Neutrophil (primary cell): ENCODE results near the gene DRD5.
A peak's percentile ranks its signal among the peaks of the same experiment; 100 is the strongest.

ENCODE experiments used
- H3K27ac ChIP-seq: fragments of 200-600 bp; sonication (generic); 2 replicates; pipeline ENCODE4 v1.5.1; 2016; ENCODE audit warnings: mild to moderate bottlenecking, moderate library complexity
- H3K27me3 ChIP-seq: fragments of 200-600 bp; sonication (generic); 2 replicates; pipeline ENCODE4 v1.6.0; 2016; ENCODE audit warnings: mild to moderate bottlenecking
- H3K36me3 ChIP-seq: fragments of 200-600 bp; sonication (generic); 2 replicates; pipeline ENCODE4 v1.5.1; 2017
- H3K4me1 ChIP-seq, 2 experiments: fragments of 200-600 bp in 1 of 2; sonication (generic) in 1 of 2; 1 replicate in 1 of 2; 2 replicates in 1 of 2; pipeline versions ENCODE4 v1.5.1 to v1.6.1; 2013 to 2016; ENCODE audit warnings: low read depth in 1 of 2, low read length in 1 of 2, mild to moderate bottlenecking in 1 of 2, moderate library complexity in 1 of 2; ENCODE audit not compliant: control insufficient read depth in 1 of 2, insufficient read depth in 1 of 2
- H3K4me3 ChIP-seq, 2 experiments: fragments of 200-600 bp in 1 of 2; sonication (generic) in 1 of 2; 1 replicate in 1 of 2; 2 replicates in 1 of 2; pipeline ENCODE4 v1.5.1; 2013 to 2016; ENCODE audit warnings: low read depth in 1 of 2, low read length in 1 of 2, mild to moderate bottlenecking in 1 of 2, moderate library complexity in 1 of 2
- H3K9me3 ChIP-seq: fragments of 200-600 bp; sonication (generic); 2 replicates; pipeline ENCODE4 v1.5.1; 2016
- CTCF ChIP-seq: fragments of 200-600 bp; sonication (generic); IDR thresholded peaks from 2 replicates; pipeline ENCODE4 v1.5.1; 2016; ENCODE audit warnings: antibody characterized with exemption

The DRD5 gene

GRCh38 chr4:9808077-9808476, 26.6 kb downstream of the DRD5 start:
- H3K27ac ChIP-seq, result no peak overlapping the region
- no peaks in the 10 kb centered on the region for H3K36me3 ChIP-seq
- TF ChIP-seq CTCF, result no peak
- no peaks in the 10 kb centered on the region for H3K27me3 ChIP-seq
- H3K4me1 ChIP-seq, result peaks cover 14 to 17% of the 10 kb centered on the region in 2 experiments
- H3K4me3 ChIP-seq, result no peak overlapping the region
- no peaks in the 10 kb centered on the region for H3K9me3 ChIP-seq

- H3K4me1 ChIP-seq, result peaks cover 14 to 17% of the 10 kb centered on the region in 2 experiments
- TF ChIP-seq CTCF, result no peak
- H3K27me3 ChIP-seq, result no peaks in the 10 kb centered on the region
- no peak overlapping the region for H3K4me3 ChIP-seq
- no peaks in the 10 kb centered on the region for H3K36me3 ChIP-seq
- no peaks in the 10 kb centered on the region for H3K9me3 ChIP-seq
- peak overlapping the region; percentile 35 for H3K27ac ChIP-seq
Observed at GRCh38 chr4:9811806-9812205, 30.4 kb downstream of the DRD5 start.

DNA sequence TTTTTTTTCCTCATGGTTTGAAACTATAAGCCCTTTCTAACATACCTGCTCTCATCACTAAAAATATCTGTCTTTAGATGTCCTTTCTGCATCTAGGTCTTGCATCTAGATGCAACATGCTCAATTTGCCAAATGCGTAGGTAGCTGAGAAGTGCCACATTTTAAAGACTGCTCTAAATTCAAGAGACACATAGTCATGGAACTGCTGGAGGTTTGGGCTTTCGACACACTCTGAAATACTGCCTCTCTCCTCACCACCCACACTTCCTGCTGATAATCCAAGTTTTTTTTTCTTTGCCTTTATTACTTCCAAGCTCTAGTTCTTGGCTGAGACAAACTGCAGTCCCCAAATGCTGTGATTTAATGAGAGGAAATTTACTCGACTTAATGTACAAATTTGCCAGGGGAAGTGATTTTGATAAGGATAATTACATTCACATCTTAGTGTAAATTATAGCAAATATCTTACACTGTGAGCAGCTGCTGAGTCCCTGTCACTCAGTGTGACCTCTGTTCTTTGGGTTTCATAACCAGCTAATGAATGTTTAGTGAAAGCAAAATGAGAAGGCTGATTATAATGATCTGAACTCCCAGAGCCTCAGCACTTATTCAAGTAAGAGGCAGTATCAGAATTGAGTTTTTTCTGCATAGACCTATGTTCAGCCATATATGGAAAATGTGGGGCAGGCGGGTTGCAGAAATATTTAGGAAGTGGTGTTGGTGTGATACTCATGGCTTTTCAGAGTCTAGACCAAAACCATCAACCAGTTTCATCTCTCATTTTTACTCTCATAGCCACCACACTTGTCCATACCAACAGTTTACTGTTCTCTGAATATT, 31.3 kb downstream of the DRD5 start:
- Histone ChIP-seq H3K27ac (no peak overlapping the region), H3K4me3 (no peak overlapping the region), H3K27me3 (no peaks in the 10 kb centered on the region), H3K36me3 (no peaks in the 10 kb centered on the region), H3K9me3 (no peaks in the 10 kb centered on the region), H3K4me1 (peaks cover 14 to 17% of the 10 kb centered on the region in 2 experiments)
- no peak for TF ChIP-seq CTCF

GRCh38 chr4:9816285-9816684, 34.9 kb downstream of the DRD5 start:
- H3K27ac ChIP-seq, result no peak overlapping the region
- H3K9me3 ChIP-seq, result no peaks in the 10 kb centered on the region
- H3K27me3 ChIP-seq, result no peaks in the 10 kb centered on the region
- peaks cover 17 to 20% of the 10 kb centered on the region in 2 experiments for H3K4me1 ChIP-seq
- no peak for TF ChIP-seq CTCF
- no peaks in the 10 kb centered on the region for H3K36me3 ChIP-seq
- no peak overlapping the region for H3K4me3 ChIP-seq

DNA sequence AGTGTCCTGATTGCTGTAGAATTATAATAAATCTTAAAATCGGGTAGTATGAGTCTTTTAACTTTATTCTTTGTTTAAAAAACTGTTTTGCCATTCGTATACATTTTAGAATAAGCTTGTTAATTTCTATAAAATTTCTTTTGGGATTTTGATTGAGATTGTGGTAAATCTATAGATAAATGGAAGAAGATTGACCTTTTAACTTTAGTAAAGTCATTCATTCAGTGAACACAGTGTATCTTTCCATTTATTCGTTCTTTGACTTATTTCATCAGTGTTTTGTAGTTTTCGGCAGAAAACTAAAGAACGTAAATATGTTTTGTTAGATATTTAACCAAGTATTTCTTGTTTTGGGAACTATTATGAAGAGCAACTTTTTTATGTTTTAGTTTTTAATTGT, 38.9 kb downstream of the DRD5 start:
- TF ChIP-seq CTCF, result no peak
- Histone ChIP-seq H3K27ac (no peak overlapping the region), H3K27me3 (no peaks in the 10 kb centered on the region)

More for the DNA sequence above, 38.9 kb downstream of the DRD5 start:
- H3K9me3 ChIP-seq, result no peaks in the 10 kb centered on the region
- no peak overlapping the region for H3K4me3 ChIP-seq
- H3K36me3 ChIP-seq, result no peaks in the 10 kb centered on the region
- peaks cover 3 to 14% of the 10 kb centered on the region in 2 experiments for H3K4me1 ChIP-seq
